Kidney tubule cell (primary cell): Measurements from ENCODE around the gene HTRA2.

Experiments
- DNase-seq: peaks from one replicate; pipeline ENCODE4 v3.0.0-alpha.2; 2018; ENCODE audit warnings: low spot score

Gene HTRA2

DNA sequence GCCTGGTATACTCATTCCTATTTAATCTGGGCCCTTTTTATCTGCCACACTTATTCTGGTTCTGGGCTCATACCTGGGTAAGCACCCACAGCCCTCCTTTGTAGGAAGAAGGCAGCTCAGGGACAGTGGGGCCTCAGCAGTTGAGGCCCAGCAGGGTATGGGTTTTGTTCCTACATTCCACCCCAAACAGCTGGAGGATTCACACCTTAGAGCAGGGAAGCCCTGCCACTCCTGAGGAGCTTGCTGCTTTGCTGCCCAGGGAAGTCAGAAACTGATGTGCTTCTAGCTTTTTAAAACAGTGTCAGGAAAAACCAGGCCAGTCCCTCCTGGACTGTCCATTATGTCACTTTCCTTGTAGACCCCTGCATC lies 29.2 kb upstream of the HTRA2 start:
- no peak for DNase-seq

DNA sequence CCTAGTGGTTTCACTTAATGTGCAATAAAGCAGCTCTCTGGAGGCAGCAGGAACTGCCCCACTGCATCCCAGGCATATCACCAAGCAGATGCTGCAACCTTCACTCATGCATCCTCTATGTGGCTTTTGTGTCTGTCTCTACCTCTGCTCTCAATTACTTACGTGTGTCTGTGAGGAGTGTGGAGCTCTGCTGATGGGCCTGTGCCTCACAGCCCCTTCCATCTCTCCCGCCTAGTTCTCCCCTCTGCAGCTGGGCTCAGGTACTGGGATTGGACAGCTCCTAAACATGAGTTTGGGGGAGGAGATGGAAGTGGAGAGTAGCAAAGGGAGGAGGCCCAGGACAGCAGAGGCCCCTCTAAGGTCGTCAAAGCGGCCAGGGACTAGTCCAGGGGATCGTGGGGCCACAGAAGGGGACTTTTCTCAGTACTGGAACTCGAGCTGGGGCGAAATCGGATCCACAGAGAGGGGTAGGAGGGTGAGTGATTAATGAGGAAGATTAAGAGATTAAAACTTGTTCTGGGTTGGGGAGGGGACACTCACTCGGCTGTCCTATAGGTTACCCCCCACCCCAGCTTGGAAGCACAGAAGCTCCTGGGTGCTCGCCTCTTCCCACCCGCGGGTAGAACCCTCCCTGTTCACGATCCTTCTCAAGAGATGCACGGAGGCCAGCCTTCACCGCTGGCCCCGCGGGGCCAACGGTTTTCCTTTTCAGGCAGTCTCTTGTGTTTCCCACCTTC lies 28.2 kb upstream of the HTRA2 start:
- DNase-seq = no peak

DNA sequence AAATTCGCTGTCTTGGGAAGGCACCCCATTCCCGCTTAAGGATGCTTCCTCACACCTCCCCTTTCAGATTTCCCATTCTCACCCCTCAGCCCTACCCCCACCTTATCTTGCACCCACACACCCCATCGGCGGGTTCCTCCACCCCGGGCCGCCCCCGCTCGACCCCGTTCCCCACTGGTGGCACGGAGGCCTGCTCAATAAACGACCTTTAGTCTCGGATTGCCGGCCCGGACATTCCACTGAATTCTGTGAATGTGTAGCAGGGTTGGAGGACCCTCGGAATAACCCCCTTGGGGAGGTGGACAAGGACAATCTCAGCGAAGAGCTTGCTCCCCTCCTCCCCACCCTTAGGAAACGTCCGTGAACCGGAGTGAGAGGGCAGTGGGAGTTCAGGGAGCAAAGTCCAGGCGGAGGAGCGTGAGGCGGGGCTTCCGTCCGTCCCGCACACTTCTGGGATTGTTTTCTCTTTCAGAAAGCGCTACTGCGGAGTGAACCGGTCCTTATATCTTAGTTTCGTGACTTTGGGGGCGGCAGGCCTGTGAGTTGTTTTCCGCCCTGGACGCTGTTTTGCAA lies 27.5 kb upstream of the HTRA2 start:
- no peak for DNase-seq

DNA sequence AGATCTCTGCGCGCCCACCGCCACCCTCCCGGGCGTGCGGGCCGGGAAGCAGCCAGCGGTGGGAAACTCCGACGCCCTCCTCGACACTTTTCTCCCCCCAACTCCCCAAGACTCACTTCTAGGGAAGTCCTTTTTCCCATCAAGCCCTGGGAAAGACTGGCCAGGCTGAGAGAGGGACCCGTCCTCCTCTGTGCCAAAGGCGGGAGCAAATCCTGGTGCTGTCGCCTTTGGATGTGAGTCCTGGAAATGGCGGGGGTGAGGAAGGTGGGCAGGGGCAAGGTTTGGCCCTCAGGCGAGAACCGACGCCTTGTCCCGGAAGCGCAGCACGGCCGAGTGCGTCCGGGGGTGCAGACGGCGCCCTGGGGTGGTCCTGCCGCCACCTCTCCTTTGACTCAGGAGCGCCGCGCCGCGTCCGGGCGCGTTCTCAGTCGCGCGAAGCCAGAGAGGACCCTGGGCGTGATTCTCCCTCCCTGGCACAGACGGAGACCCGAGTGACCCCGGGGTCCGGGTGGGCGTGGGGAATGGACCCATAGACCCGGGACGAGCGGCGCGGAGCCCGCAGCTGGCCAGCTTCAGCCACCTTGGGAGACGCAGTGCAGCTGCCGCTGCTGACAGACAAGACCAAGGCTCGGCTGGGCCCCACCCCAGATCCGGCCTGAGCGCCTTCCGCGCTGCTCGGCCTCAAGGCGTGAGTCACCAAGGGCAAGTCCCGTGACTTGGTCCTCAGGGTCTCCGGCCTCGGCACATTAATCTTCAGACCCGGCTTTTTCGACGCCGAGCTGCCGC lies 26.8 kb upstream of the HTRA2 start:
- peak; percentile 83 for DNase-seq

DNA sequence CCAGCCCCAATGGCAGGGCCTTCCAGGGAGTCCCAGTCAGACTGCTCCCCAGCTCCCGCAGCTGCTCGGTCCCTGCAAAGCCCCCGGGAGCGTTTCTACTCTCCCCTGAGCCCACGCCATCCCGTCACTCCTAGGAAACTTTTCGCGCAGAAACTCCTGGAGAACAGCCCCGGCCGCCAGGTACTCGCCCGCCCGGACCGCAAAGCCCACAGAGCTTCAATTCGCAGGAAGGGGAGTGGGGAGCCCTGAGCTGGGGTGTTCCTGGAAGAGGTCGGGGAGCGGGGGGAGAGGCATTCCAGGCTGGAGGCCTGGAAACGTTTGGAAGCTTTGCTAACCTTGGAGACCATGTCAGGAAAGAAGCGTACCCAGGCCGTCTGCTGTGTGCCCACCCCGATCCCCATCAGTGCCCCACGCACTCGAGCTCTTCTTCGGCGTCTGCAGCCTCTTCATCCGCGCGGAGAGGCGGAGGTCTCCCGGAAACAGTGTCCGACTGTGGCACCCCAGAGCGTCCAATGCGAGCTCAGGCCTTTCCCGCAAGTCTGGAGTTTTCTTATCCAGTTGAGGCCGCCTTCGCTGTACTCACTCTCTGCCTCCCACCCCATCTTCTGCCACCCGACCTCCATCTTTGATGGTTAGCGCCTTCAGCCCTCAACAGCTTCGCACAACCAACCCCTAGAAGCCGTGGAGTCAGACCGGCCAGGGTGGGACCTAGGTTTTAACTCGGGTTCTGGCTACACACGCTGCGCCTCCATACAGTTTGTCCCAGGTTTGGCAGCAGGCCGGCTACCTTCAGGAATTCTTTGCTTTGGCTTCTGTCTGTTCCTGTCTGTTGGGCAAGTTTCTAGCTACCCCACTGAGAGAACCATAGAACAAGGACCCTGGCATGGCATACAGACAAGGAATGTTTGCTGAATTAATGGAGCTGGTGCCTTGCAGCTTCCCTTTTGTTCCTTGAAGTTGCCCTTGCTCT lies 25.9 kb upstream of the HTRA2 start:
- no peak for DNase-seq

DNA sequence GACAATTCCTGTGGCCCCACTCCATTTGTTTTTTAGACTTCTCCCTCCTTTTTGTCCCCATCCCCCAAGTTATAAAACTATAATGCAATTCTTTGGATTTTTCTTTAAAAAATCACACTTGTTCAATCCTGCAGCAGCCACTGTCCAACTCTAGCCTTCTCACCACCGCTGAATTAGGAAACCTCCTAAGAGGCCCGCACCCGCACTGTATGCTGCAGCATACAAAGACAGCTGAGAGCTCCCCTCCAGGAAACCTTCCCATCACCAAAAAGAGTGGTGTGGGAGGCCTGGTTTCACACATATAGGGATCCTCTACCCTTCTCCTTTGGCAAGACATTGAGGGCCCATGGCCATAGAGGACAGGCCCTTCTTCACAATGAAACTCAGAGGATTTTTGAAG lies 25.1 kb upstream of the HTRA2 start:
- DNase-seq = no peak

DNA sequence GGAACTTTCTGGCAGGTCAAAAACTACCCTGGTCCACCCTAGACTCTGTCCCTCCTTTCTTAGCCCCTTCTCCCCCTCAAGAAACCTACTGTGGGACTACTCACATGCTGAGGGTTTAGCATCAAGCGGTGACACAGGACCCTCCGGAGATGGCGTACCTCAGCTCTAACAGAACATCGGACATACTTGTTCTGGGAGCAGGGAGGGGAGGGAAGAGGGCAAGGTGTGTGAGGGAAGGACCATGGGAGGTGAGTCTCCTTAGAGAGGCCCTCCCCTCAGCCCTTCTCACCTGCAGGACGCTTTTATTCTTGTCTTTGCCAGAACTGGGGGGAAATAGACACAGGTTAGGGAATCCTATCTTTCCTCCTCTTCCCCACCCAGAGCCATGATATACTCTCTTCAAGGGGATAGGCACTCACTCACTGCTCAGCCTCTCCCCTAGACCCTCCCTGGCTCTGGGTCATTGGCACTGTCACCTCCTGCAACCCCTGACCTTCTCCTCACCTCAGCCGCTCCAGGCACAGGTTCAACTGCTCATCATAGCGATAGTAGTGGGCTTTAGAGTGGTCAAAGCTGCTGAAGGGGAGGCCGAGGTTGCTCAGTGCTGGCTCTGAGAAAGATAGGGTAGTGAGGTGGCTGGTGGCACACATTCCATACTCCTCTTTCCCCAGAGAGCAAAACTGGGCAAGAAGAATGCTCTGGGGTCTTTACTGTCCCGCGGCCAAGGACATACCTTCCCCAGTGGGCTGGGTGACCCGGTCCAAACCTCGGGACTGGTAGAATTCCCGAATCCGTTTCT lies 24.1 kb upstream of the HTRA2 start:
- no peak for DNase-seq

DNA sequence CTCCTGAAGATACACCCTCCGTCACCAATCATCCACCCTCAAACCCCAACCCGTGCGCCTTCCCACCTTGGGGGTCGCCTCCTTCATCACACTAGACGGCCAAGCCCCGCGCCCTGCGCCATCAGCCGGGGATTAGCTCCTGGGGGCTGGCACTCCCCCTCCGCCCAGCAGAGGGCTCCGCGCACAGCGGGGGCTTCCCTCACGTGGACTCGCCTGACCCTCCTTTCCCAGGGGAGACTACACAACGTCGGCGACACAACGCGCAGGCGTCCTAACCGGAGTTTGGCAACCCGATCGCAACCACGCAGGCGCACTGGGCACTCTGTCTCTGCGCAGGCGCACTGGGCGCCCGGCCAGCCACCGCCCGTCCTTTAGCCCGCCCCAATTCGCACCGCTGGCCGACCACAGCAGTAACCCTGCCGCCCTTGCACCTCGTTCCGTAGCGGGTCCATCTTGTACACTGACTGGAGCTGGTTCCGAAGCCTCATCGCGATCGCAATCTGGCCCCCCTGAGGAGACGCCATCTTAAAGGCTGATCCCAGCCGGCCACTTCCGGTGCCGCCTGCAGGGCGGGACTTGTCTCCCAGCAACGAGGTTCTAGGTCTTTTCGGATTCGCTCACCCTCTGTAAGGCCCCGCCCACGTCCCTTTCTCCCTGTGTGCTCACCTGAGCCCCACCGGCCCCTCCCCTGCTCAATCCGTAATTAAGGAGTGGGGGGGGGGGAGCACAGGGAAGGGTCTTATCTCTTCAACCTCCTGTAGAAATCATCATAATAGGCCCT lies 22.4 kb upstream of the HTRA2 start, which contains the start of gene PCGF1:
Gene PCGF1, minus strand, starts transcription at position 551 of the 781 bp plus-strand sequence. Its CDS starts 27 bp downstream, at position 524.
- DNase-seq = peak; percentile 98

DNA sequence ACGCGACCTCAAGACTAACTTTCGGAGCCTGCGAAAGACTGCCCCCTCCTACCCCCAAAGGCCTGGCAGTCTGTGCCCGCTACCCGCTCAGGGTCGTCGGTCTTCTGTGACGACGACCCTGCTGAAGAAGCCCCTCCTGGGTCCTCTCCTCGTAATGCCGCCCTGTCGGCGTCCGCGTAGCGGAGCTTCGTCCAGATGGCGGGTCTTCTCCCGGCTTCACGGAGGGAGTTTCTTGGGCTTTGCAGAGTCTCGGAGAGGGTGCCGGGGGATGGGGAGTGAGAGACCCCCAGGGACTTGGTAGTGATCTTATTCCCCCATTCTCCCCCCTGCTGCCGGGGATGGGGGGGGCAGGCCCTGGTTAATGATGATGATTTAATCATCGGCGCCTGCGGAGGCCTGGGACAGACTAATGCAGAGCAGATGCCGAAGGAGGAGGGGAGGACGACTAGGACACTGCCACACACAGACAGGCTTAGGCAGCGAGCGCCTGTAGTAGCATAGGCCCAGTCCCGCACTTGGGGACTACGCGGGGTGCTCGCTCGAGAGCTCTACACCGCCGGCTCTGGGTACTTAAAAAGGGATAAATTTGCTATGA lies 21.7 kb upstream of the HTRA2 start:
- peak; percentile 61 for DNase-seq

DNA sequence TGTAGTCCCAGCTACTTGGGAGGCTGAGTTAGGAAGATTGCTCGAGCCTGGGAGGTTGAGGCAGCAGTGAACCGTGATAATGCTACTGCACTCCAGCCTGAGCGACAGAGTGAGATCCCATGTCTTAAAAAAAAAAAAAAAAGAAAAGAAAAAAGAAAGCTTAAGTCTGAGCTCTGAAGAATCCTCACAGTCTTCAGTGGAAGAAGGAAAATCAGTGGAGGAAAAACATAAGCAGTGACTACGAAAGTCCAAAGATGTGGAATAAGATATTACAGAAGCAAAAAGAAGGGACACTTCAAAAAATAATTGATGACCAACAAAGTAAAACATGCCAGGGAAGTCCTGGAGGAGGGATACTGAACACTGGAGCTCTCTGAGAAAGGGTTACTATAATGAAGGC lies 19.5 kb upstream of the HTRA2 start:
- no peak for DNase-seq

DNA sequence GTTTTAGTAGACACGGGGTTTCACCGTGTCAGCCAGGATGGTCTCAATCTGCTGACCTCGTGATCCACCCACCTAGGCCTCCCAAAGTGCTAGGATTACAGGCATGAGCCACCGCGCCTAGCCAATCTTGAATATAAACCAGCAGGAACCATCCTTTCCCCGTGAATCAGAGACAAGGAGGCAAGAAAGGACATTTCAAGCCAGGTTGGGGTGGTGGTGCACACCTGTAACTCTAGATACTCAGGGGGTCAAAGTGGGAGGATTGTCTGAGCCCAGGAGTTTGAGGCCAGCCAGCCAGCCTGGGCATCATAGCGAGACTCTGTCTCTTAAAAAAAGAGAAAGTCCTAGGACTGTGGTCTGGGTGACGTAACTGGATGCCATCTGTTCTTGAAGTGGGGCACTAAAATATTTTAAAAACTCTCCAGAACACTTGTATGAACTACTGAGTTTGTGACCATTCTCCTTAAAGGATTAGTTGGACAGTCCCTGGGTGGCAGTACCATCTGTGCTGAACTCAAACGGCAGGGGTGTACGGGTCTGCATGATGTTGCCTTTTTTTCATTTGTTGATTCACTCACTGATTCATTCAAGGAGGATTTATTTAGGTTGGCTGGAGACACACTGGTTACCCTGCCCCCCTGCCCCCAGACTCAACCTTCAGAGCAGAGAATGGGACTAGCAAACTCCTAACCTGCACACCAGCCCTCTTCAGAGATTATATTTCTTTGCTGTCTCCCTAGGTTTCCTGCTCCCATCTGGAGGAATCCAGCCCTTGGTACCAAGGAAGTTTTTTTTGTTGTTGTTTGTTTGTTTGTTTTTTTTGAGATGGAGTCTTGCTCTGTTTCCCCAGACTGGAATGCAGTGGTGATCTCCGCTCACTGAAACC lies 18.4 kb upstream of the HTRA2 start:
- DNase-seq = no peak

DNA sequence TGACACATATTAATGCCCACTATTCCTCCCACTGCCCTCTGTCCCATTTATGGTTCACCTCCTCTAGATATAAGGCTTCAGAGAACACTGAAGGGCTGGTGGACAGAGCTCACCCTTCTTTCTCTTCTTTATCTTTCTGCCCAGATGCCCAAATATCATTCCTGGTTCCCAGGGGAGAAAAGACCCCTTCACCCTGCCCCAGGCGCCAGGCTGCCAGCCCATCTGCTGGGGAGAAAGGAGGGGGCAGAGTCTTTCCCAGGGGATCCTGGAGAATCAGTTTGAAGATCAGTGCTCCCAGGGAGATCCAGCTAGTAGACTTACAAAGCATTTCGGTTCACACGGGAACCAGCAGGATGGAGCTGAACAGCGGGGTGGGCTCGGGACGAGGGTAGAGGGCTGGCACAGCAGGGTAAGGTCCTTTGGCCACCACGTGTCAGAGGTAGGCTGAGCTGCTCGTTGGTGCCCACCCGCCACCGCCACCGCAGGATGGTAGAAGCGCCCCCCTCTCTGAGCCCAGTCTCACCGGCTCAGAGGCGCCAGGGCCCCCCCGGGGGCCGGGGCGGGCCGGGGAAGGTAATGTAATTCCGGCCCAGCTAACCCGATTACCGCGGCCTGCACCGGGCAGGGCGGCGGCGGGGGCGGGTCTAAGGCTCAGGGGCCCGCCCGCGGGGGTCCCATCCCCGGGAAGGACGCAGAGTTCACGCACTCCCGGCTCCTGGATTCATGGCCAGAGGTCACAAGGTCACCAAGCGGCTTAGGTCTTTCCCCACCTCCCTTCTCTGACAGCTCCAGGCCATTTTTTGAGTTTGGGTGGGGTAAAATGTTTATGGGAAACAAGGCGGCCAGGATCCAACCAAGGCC lies 16.8 kb upstream of the HTRA2 start:
- DNase-seq = no peak

DNA sequence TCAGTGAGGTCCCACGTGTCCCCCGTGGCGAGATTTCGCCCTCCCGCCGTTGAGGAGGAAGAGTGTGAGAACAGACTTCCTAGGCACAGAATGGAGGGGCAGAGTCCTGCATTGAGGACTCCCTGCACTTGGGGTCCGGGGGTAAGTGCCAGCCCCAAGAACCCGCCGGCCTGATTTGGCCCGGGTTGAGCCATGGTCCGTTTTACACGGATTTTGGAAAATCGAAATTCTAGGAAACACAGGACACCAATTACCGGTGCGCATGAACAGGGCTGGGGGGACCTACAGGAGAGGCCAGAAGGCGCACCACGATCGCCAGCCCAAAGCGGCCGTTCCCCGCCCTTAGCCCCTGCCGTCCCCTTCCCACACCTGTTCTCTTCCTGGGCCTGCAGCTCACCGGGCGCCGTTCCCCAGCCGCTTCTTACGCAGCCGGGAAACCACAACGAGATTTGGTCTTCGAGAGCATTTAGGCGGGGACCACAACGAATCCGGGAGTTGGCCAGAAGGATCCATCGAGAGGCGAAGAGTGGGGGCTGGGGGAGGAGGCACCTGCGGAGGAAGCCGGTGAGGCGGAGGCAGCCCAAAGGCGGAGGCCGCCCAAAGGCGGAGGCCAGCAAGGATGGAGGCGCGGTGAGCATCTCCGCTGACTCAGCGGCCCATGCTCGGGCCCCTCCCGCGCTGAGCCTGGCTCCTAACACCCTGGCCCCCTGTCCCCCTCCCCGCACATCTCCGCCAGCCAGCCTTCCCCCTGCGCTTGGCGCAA lies 15.9 kb upstream of the HTRA2 start:
- DNase-seq = no peak

DNA sequence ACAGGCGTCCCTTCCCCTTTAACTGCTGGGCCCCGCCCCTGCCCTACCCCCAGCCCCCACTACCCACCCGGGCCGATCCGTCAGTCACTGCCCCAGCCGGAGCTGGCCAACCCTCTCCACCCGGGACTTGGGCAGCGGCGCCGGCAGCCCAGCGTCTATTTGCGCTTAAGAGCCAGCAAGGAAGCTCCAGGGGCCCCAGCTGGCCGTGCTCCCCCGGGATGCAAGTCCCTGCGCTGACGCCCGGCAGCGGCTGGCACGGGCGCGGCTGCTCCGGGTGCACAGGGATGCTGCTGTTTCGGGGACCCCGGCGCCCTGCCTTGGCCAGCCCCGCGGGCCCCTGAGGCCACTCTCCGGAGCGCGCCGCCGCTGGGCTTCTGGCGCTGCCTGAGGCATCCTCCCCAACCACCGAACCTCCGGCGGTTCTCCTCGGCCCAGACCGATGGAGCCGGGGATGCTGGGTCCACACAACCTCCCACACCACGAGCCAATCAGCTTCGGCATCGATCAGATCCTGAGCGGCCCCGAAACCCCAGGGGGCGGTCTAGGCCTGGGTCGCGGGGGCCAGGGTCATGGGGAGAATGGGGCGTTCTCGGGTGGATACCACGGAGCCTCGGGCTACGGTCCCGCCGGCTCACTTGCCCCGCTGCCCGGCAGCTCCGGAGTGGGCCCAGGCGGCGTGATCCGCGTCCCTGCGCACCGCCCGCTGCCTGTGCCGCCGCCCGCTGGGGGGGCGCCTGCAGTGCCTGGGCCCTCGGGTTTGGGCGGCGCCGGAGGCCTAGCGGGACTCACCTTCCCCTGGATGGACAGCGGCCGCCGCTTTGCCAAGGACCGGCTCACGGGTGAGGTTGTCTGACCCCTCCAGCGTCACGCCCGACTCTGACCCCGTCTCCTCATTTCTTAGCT lies 15.1 kb upstream of the HTRA2 start, which contains the start of gene TLX2:
Gene TLX2, plus strand, starts transcription at position 83 of the 903 bp plus-strand sequence. Its CDS starts 357 bp downstream, at position 440.
- no peak for DNase-seq

DNA sequence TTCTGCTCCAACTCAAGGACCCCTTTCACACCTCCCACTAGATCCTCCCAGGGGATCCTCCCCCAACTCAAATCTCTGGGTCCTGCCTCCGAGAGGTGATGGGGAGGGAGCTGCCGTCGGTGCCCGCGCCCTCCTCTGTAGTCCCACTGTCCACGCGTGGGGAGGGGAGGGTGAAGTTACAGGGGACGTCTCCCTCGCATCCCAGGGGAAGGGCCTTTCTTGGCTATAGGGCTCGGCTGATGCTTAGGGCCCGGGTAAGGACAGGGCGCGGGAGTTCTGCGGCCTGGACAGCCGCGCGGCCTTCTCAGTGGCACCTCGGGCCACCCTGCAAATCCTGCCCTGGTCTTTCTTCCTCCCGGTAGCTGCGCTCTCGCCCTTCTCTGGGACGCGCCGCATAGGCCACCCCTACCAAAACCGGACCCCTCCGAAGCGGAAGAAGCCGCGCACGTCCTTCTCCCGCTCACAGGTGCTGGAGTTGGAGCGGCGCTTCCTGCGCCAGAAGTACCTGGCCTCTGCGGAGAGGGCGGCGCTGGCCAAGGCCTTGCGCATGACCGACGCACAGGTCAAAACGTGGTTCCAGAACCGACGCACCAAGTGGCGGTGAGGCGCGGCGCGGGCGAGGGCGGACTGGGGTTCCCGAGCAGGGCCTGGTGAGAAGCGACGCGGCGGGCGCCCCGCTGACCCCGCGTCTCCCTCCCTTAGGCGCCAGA lies 14.3 kb upstream of the HTRA2 start:
- DNase-seq = no peak
